ENCODE results near the gene NRP1. TPM values are rescaled to one million over a fixed set of nuclear protein-coding genes. Genes with fewer than 3 reads are reported as not detected.
A peak's percentile ranks its signal among the peaks of the same experiment; 100 is the strongest.
"Not testable (repeated sequence)": the region's sequence is repeated elsewhere in the genome, so short reads cannot be mapped to it uniquely, and the experiment has no call there.

The NRP1 gene
- total and polyA plus RNA-seq, 4 donors: 19.2 to 221 (median 82.2) TPM

DNA sequence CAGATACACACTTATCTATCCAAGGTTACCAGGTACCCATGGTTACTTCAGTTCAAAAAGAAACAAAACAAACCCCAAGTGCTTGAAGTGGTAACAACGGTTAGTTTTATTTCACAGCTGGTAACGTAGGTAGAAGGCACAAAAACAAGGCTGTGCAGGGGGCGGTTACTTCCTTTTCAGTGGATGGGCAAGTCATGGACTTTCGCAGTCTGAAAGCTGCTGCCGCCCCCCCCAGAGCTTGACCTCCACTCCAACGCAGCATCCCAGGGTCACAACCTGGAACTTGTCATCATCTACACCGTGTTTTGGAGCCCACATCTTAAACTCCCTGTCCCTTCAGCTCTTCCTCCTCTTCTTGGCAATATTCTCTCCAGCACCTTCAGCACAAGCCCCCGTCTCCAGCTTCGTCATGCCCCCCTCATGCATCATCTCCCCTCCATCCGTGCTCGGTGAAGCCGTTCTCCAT lies 195.3 kb downstream of the NRP1 start:
- WGBS, 2 donors: 73 to 74% methylated on average over 12 of the region's 12 CpGs
- H3K9me3 ChIP-seq (ENCODE audit: control insufficient read depth, low read length): no peaks in the 10 kb centered on the region
- DNase-seq (no peak), ATAC-seq (ENCODE audit: low FRiP score) (no peak)
- H3K27ac ChIP-seq (ENCODE audit: low read depth in 1 of 2, low read length in 2 of 2): no peak overlapping the region
- no peak overlapping the region for H3K4me3 ChIP-seq (ENCODE audit: low read length in 2 of 2)
- no peaks in the 10 kb centered on the region for H3K27me3 ChIP-seq (ENCODE audit: control insufficient read depth in 1 of 2, insufficient read depth in 2 of 2, low read length in 1 of 2)
- no peaks in the 10 kb centered on the region for H3K4me1 ChIP-seq (ENCODE audit: control insufficient read depth in 1 of 2, insufficient read depth in 2 of 2, low read length in 2 of 2)
- intact Hi-C loops (cut with DNase I): no loop called here
- no peaks in the 10 kb centered on the region for H3K36me3 ChIP-seq (ENCODE audit: control insufficient read depth in 1 of 2, insufficient read depth in 2 of 2, low read length in 1 of 2)

DNA sequence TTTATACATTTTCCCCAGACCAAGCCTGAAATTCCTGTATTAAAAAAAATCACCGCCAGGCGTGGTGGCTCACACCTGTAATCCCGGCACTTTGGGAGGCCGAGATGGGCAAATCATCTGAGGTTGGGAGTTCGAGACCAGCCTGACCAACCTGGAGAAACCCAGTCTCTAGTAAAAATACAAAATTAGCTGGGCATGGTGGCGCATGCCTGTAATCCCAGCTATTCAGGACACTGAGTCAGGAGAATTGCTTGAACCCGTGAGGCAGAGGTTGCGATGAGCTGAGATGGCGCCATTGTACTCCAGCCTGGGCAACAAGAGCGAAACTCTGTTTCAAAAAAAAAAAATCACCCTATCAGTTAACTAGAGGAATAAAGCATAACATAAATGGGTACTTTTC lies 195.8 kb downstream of the NRP1 start:
- H3K9me3 ChIP-seq (ENCODE audit: control insufficient read depth, low read length); H3K27me3 ChIP-seq (ENCODE audit: control insufficient read depth in 1 of 2, insufficient read depth in 2 of 2, low read length in 1 of 2); H3K4me3 ChIP-seq (ENCODE audit: low read length in 2 of 2); DNase-seq; H3K27ac ChIP-seq (ENCODE audit: low read depth in 1 of 2, low read length in 2 of 2); H3K36me3 ChIP-seq (ENCODE audit: control insufficient read depth in 1 of 2, insufficient read depth in 2 of 2, low read length in 1 of 2); intact Hi-C loops (cut with DNase I); H3K4me1 ChIP-seq (ENCODE audit: control insufficient read depth in 1 of 2, insufficient read depth in 2 of 2, low read length in 2 of 2); ATAC-seq (ENCODE audit: low FRiP score): not testable (repeated sequence)
- WGBS, 2 donors: 87 to 93% methylated on average over 10 of the region's 10 CpGs

DNA sequence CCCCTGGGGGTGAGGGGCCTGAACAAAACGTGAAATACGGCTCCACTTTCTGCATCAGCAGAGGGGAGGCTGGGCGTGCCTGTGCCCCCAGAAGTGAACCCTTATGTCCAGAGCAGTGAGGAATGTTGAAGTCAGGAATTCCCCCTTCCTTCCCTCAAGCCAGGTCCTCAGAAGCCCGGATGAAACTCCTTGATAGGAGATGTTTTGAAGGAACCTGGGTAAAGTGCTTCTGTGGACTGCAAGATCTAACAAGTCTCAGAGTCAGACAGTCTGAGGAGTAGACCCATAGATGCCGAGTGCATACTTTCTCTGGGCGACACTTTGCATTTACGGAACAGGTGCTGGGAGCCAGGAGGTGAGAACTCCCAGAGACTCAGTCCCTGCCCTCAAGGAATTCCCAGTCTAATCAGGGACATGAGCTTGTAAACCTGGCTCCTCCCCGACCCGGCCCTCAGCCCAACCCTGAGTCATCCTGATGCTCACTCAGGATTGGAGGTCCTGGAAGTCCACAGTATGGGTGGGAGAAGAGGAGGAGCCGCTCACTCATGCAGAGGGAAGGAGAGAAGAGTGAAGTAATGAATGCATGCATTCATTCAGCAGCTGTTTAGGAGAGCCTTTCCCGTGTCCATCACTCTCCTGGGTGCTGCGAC lies 197.0 kb downstream of the NRP1 start:
- no peak for ATAC-seq (ENCODE audit: low FRiP score)
- Histone ChIP-seq H3K4me3 (ENCODE audit: low read length in 2 of 2) (no peak overlapping the region), H3K9me3 (ENCODE audit: control insufficient read depth, low read length) (no peaks in the 10 kb centered on the region), H3K27me3 (ENCODE audit: control insufficient read depth in 1 of 2, insufficient read depth in 2 of 2, low read length in 1 of 2) (no peaks in the 10 kb centered on the region), H3K36me3 (ENCODE audit: control insufficient read depth in 1 of 2, insufficient read depth in 2 of 2, low read length in 1 of 2) (no peaks in the 10 kb centered on the region), H3K4me1 (ENCODE audit: control insufficient read depth in 1 of 2, insufficient read depth in 2 of 2, low read length in 2 of 2) (no peaks in the 10 kb centered on the region), H3K27ac (ENCODE audit: low read depth in 1 of 2, low read length in 2 of 2) (no peak overlapping the region)
- DNase-seq: no peak
- intact Hi-C loops (cut with DNase I): no loop called here
- 89 to 91% methylated on average over 12 of the region's 12 CpGs for WGBS, 2 donors

DNA sequence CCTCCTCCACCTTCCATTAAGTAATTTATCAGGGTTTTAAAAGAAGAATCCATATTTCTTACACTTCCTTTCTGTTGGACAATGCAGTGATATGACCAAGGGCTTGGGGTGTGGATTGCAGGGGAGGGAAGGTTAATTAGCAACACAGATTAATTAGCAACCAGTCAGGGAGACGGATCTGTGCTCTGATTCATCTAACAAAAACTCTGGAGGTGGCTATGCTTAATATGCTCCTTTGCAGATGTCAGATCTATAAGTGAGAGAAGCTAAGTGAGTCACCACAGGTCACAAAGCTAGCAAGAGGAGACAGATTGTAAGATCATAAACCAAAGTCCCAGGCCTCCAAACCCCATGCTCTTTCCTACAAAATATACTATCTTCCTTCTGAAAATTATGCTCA lies 197.7 kb downstream of the NRP1 start:
- 27 to 56% methylated on average over 1 of the region's 1 CpG for WGBS, 2 donors
- Histone ChIP-seq H3K27me3 (ENCODE audit: control insufficient read depth in 1 of 2, insufficient read depth in 2 of 2, low read length in 1 of 2) (no peaks in the 10 kb centered on the region), H3K27ac (ENCODE audit: low read depth in 1 of 2, low read length in 2 of 2) (no peak overlapping the region), H3K9me3 (ENCODE audit: control insufficient read depth, low read length) (no peaks in the 10 kb centered on the region), H3K4me1 (ENCODE audit: control insufficient read depth in 1 of 2, insufficient read depth in 2 of 2, low read length in 2 of 2) (no peaks in the 10 kb centered on the region), H3K36me3 (ENCODE audit: control insufficient read depth in 1 of 2, insufficient read depth in 2 of 2, low read length in 1 of 2) (no peaks in the 10 kb centered on the region), H3K4me3 (ENCODE audit: low read length in 2 of 2) (no peak overlapping the region)
- intact Hi-C loops (cut with DNase I): no loop called here
- DNase-seq: no peak
- ATAC-seq (ENCODE audit: low FRiP score): no peak

DNA sequence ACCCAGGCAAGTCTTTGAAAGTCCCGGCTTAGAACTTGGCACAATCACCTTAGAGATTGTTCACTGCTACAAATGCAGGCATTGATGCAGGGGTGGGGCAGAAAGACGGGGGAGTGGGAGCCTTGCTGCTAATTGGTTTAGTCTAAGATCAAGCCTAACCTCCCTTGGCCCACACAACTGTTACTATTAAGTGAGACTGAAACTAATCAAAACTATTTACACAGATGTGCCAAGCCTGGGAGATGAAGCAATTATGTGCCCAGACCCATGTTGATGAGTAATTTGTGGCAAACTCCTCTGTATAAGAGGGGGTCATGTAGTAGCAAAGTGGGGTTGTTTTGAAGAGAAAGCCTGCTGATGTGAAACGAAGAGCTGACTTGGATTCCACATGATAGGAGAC lies 198.2 kb downstream of the NRP1 start:
- 72 to 83% methylated on average over 3 of the region's 3 CpGs for WGBS, 2 donors
- no peak for DNase-seq
- Histone ChIP-seq H3K36me3 (ENCODE audit: control insufficient read depth in 1 of 2, insufficient read depth in 2 of 2, low read length in 1 of 2) (no peaks in the 10 kb centered on the region), H3K9me3 (ENCODE audit: control insufficient read depth, low read length) (no peaks in the 10 kb centered on the region), H3K27me3 (ENCODE audit: control insufficient read depth in 1 of 2, insufficient read depth in 2 of 2, low read length in 1 of 2) (no peaks in the 10 kb centered on the region), H3K4me1 (ENCODE audit: control insufficient read depth in 1 of 2, insufficient read depth in 2 of 2, low read length in 2 of 2) (no peaks in the 10 kb centered on the region), H3K27ac (ENCODE audit: low read depth in 1 of 2, low read length in 2 of 2) (no peak overlapping the region), H3K4me3 (ENCODE audit: low read length in 2 of 2) (no peak overlapping the region)
- intact Hi-C loops (cut with DNase I): no loop called here
- no peak for ATAC-seq (ENCODE audit: low FRiP score)

DNA sequence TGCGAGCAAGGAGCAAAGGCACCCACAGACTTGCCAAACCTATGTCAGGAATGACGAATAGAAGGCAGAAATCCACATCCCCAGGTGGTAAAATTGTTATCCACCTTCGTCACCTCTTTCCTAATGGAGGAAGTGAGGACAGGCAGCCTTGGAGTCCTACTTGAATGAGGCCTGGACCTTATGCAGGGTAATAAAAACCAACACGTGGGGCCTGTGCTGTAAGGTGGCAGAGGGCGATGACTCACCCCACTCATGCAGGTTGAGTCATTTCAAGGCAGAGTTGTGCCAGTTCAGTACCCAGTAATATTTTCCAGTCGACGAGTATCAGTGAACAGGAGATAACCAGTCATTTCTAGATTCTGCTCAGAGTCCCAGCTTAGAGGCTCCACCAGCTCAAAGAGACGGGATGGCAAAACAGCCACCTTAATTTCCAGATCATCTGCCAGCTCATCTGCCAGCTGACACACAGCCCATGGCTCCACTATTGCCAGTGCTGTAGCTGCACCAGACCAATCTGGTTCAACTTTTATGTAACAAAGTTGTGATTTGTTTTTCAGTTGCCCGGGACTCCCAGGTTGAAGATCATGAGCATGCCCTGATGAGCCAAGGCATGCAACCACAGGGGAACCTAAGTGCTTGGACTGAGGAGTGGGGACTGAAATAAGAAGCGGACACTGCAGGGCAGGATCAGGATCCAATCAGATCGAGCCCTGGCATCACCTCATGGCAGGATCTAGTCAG lies 200.3 kb downstream of the NRP1 start:
- H3K27me3 ChIP-seq (ENCODE audit: control insufficient read depth in 1 of 2, insufficient read depth in 2 of 2, low read length in 1 of 2): no peaks in the 10 kb centered on the region

DNA sequence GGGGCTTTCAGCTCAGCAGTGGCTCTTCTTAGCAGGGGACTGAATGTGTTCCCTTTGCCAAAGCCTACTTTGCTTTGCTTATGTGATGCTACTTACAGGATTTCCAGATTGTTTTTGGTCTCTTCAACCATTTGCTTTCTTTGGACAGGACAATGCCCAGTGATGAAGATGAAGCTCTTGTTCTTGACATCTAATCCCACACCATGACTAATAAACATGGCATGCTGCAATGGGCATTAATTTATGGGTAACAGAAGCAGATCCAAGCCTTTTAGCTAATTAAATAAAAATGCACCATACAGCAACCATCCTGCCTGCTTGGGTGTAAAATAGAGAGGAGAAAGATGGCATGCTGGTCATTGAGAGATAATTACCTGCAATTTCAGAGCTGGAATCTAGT lies 200.9 kb downstream of the NRP1 start:
- H3K9me3 ChIP-seq (ENCODE audit: control insufficient read depth, low read length): no peaks in the 10 kb centered on the region
- intact Hi-C loops (cut with DNase I): no loop called here
- H3K27ac ChIP-seq (ENCODE audit: low read depth in 1 of 2, low read length in 2 of 2): no peak overlapping the region
- no peak overlapping the region for H3K4me3 ChIP-seq (ENCODE audit: low read length in 2 of 2)
- ATAC-seq (ENCODE audit: low FRiP score) (no peak), DNase-seq (no peak)
- H3K4me1 ChIP-seq (ENCODE audit: control insufficient read depth in 1 of 2, insufficient read depth in 2 of 2, low read length in 2 of 2): no peaks in the 10 kb centered on the region
- H3K36me3 ChIP-seq (ENCODE audit: control insufficient read depth in 1 of 2, insufficient read depth in 2 of 2, low read length in 1 of 2): no peaks in the 10 kb centered on the region
- H3K27me3 ChIP-seq (ENCODE audit: control insufficient read depth in 1 of 2, insufficient read depth in 2 of 2, low read length in 1 of 2): no peaks in the 10 kb centered on the region

More for the DNA sequence above, 200.3 kb downstream of the NRP1 start:
- H3K36me3 ChIP-seq (ENCODE audit: control insufficient read depth in 1 of 2, insufficient read depth in 2 of 2, low read length in 1 of 2): no peaks in the 10 kb centered on the region
- intact Hi-C loops (cut with DNase I): no loop called here
- no peaks in the 10 kb centered on the region for H3K4me1 ChIP-seq (ENCODE audit: control insufficient read depth in 1 of 2, insufficient read depth in 2 of 2, low read length in 2 of 2)
- no peak overlapping the region for H3K27ac ChIP-seq (ENCODE audit: low read depth in 1 of 2, low read length in 2 of 2)
- no peak overlapping the region for H3K4me3 ChIP-seq (ENCODE audit: low read length in 2 of 2)
- ATAC-seq (ENCODE audit: low FRiP score) (peak; percentile 81), DNase-seq (peak in 1 of 2 donors; percentile 78)
- 54 to 64% methylated on average over 11 of the region's 11 CpGs for whole genome bisulfite sequencing, 2 donors
- no peaks in the 10 kb centered on the region for H3K9me3 ChIP-seq (ENCODE audit: control insufficient read depth, low read length)

DNA sequence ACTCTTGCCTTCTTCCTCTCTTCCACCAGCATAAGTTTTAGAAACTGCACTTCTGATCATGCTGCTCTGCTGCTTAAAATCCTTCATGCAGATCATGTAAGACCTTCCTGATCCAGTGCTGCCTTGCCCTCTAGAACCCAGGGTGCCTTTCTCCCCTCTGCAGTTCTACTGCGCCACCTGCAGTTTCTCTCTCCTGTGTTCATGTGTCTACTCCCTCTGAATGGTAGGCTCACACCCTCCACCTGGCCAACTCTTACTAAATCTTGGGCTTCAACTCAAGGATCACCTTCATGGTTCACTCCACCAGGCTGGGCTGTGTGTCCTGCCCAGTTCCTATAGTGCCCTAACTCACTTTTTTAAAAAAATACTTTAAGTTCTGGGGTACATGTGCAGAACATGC lies 201.8 kb downstream of the NRP1 start:
- H3K27ac ChIP-seq (ENCODE audit: low read depth in 1 of 2, low read length in 2 of 2): no peak overlapping the region

DNA sequence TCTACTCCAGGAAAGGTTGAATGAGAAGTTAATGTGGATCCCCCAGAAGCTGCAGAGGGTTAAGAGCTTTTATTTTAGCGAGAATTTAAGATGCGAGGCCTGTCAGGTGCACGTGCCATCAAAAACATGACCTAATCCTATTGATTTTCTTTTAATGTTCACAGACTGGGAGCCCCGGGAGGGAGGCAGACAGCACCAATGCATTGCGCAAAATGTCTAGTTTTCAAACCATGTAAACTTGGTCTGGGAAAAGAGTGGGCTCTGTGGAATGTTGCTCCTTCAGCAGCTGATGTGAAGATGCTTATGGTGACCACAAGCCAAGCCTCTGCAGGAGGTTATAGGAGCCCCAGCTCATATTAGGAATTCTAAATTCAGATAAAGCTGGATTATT lies 204.5 kb downstream of the NRP1 start:
- Histone ChIP-seq H3K4me3 (ENCODE audit: low read length in 2 of 2) (no peak overlapping the region), H3K9me3 (ENCODE audit: control insufficient read depth, low read length) (no peaks in the 10 kb centered on the region), H3K4me1 (ENCODE audit: control insufficient read depth in 1 of 2, insufficient read depth in 2 of 2, low read length in 2 of 2) (no peaks in the 10 kb centered on the region), H3K36me3 (ENCODE audit: control insufficient read depth in 1 of 2, insufficient read depth in 2 of 2, low read length in 1 of 2) (no peaks in the 10 kb centered on the region), H3K27ac (ENCODE audit: low read depth in 1 of 2, low read length in 2 of 2) (no peak overlapping the region), H3K27me3 (ENCODE audit: control insufficient read depth in 1 of 2, insufficient read depth in 2 of 2, low read length in 1 of 2) (no peaks in the 10 kb centered on the region)
- intact Hi-C loops (cut with DNase I): no loop called here
- DNase-seq (no peak), ATAC-seq (ENCODE audit: low FRiP score) (no peak)
- 90 to 93% methylated on average over 5 of the region's 5 CpGs for WGBS, 2 donors

More for the DNA sequence above, 201.8 kb downstream of the NRP1 start:
- intact Hi-C loops (cut with DNase I): no loop called here
- no peak for DNase-seq
- no peak overlapping the region for H3K4me3 ChIP-seq (ENCODE audit: low read length in 2 of 2)
- no peaks in the 10 kb centered on the region for H3K4me1 ChIP-seq (ENCODE audit: control insufficient read depth in 1 of 2, insufficient read depth in 2 of 2, low read length in 2 of 2)
- H3K9me3 ChIP-seq (ENCODE audit: control insufficient read depth, low read length): no peaks in the 10 kb centered on the region
- H3K36me3 ChIP-seq (ENCODE audit: control insufficient read depth in 1 of 2, insufficient read depth in 2 of 2, low read length in 1 of 2): no peaks in the 10 kb centered on the region
- WGBS, 2 donors: 98 to 100% methylated on average over 1 of the region's 1 CpG
- no peak for ATAC-seq (ENCODE audit: low FRiP score)
- H3K27me3 ChIP-seq (ENCODE audit: control insufficient read depth in 1 of 2, insufficient read depth in 2 of 2, low read length in 1 of 2): no peaks in the 10 kb centered on the region
